ENCODE results near the gene ZNF232.

DNA sequence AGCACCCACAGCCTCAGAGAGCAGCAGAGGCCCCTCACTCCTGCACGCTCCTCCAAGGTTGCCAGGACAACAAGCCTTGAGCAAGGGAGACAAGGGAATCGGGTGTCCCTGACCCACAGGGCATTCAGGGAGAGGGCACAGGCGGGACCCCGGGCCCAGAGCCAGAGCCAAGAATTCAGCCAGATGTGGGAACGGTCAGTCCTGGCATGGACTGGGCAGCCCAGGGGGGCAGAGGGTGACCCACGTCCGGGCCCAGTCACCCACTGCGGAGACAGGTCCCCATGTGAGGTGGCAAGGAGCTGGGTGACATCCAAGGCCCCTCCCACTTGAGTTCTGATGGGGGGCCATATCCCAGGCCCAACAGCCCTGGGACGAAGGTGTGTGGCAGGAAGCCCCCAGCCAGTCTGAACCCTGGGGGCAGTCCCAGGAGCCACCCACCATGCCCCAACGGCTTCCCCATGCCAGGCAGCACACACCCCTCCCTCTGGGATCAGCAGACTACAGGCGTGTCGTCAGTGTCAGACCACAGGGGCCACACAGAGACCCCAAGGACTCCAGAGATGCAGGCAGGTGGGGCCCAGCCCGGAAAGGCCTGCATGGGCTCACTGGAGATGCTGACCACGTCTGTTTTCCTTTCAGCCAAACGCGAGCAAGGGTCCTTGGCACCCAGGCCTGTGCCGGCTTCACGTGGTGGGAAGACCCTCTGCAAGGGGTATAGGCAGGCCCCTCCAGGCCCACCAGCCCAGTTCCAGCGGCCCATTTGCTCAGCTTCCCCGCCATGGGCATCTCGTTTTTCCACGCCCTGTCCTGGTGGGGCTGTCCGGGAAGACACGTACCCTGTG lies 27.2 kb upstream of the ZNF232 start:
- TF ChIP-seq, protein P1, sequence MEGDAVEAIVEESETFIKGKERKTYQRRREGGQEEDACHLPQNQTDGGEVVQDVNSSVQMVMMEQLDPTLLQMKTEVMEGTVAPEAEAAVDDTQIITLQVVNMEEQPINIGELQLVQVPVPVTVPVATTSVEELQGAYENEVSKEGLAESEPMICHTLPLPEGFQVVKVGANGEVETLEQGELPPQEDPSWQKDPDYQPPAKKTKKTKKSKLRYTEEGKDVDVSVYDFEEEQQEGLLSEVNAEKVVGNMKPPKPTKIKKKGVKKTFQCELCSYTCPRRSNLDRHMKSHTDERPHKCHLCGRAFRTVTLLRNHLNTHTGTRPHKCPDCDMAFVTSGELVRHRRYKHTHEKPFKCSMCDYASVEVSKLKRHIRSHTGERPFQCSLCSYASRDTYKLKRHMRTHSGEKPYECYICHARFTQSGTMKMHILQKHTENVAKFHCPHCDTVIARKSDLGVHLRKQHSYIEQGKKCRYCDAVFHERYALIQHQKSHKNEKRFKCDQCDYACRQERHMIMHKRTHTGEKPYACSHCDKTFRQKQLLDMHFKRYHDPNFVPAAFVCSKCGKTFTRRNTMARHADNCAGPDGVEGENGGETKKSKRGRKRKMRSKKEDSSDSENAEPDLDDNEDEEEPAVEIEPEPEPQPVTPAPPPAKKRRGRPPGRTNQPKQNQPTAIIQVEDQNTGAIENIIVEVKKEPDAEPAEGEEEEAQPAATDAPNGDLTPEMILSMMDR (conservative IDR thresholded peaks at IDR 0.05; ENCODE audit: low read length), result no peak
- TF ChIP-seq EZH2phosphoT487 (IDR thresholded peaks at IDR 0.05; ENCODE audit: borderline replicate concordance), result no peak

Data from Loucy (cell line).